ENCODE measurements around the gene REPIN1.

DNA sequence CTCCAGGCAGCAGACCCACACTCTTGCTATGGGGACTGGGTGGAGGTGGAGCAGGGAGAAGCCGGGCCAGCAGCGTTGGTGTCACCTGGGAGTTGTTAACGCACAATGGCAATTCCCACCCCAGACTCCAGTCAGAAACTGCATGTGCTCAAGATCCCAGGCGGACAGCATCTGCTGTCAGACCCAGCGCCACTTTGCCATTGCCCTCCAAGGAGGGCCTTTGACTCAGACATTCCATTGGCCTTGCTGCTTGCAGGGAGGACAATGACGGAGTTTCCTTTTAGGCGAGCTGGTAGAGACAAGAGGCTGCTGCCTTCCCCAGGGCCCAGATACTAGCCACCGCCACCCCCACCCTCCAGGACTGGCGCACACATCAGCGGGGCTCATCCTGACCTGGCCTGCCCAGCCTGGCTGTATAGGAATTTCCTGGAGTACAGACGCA is 45.0 kb downstream of the REPIN1 start:
- no peak for TF ChIP-seq CTCF (IDR thresholded peaks at IDR 0.05; ENCODE audit: borderline replicate concordance, extremely low read depth, low read length, poor library complexity, severe bottlenecking)
- TF ChIP-seq EZH2 (IDR thresholded peaks at IDR 0.05; ENCODE audit: borderline replicate concordance, low read depth, low read length, severe bottlenecking): no peak

Measured in DND-41 (cell line).